Transverse colon (tissue), 4 donors: ENCODE measurements around the gene DOCK3.

Source experiments
- POLR2A ChIP-seq: fragments of 450-650 bp; IDR thresholded peaks from one replicate; pipeline ENCODE4 v1.6.1; 2016; ENCODE audit warnings: antibody characterized with exemption, mild to moderate bottlenecking, moderate library complexity
- POLR2AphosphoS5 ChIP-seq, 3 donors: sonication (generic); formaldehyde crosslinking; IDR thresholded peaks; one replicate each; pipeline ENCODE4 v1.6.1; 2016; ENCODE audit warnings: antibody characterized with exemption in 3 of 3
- TF ChIP-seq, protein P1 (sequence below), 5 experiments: fragments of 200-600 bp in 3 of 5; fragments of 450-650 bp in 2 of 5; sonication (generic) in 3 of 5; IDR thresholded peaks; 1 replicate in 2 of 5; 2 replicates in 3 of 5; pipeline ENCODE4 v1.5.1; 2016 to 2017; ENCODE audit warnings: antibody characterized with exemption in 5 of 5, inconsistent platforms in 3 of 5, mild to moderate bottlenecking in 2 of 5, moderate library complexity in 1 of 5

DNA sequence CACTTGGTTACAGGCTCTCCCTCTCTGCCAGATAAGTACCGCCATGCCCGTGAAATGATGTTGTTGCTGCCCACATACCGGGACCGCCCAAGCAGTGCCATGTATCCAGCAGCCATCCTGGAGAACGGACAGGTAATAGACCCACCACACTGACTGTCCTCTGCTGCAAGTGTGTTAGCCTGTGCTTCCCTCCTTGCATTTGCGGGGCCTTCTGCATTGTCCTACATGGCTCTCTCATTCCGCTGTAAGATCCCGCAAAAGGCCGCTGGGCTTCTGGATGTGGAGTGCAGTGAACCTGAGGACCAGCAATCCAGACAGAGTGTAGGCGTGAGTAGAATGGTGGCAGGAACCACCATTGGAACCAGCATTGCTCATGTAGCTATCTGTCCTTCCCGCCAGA lies 699.7 kb downstream of the DOCK3 start:
- TF ChIP-seq, protein P1, sequence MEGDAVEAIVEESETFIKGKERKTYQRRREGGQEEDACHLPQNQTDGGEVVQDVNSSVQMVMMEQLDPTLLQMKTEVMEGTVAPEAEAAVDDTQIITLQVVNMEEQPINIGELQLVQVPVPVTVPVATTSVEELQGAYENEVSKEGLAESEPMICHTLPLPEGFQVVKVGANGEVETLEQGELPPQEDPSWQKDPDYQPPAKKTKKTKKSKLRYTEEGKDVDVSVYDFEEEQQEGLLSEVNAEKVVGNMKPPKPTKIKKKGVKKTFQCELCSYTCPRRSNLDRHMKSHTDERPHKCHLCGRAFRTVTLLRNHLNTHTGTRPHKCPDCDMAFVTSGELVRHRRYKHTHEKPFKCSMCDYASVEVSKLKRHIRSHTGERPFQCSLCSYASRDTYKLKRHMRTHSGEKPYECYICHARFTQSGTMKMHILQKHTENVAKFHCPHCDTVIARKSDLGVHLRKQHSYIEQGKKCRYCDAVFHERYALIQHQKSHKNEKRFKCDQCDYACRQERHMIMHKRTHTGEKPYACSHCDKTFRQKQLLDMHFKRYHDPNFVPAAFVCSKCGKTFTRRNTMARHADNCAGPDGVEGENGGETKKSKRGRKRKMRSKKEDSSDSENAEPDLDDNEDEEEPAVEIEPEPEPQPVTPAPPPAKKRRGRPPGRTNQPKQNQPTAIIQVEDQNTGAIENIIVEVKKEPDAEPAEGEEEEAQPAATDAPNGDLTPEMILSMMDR (IDR thresholded peaks at IDR 0.05), result no peak
- TF ChIP-seq POLR2A, result no peak
- no peak for TF ChIP-seq POLR2AphosphoS5 (IDR thresholded peaks at IDR 0.05)
